NCI-H345 (cell line): Measurements from ENCODE around the gene TBC1D24.
"Not testable (repeated sequence)": the region's sequence is repeated elsewhere in the genome, so short reads cannot be mapped to it uniquely, and the experiment has no call there.

ENCODE experiments used
- DNase-seq: peaks from one replicate; lab custom pipeline; 2025; lab: John Stamatoyannopoulos, UW

TBC1D24 gene

GRCh38 chr16:2469399-2470233 is 5.3 kb upstream of the TBC1D24 start:
- peak; percentile 40 for DNase-seq

DNA sequence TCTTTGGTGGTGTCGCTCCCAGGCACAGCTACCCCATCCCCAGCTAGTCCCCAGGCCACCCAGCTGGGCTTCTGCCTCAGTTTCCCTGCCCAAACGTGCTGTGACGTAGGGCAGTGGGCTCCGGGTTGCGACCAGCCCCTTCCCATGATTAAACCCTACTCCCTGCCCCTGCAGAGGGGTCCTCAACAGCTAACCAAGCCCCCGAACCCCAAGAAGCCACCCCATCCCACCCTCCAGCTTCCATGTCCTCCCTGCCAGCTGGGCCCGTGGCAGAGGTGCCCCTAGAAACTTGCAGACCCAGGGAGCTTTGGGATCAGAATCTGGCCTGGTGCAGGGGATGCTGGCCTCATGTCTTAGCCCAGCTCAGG is 4.7 kb upstream of the TBC1D24 start:
- DNase-seq = no peak

DNA sequence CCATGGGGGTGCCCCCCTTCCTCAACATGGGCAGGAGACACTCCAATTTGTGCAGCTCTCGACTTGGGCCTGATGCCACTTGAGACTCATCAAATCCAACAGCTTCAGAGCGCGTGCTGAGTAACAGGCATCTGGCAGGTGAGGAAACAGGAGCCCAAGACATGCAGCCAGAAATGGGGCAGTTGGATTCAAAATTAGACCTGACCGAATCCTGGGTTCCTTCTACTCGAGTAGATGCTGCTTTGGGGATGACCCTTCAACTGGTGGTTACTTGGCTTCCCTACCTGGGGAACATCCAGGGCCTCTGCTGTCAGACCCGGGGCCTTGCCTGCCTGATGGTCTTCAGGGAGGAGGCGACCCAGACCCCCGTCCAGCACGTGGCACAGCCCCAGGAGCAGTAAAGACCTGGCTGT is 4.3 kb upstream of the TBC1D24 start:
- DNase-seq = peak; percentile 73

DNA sequence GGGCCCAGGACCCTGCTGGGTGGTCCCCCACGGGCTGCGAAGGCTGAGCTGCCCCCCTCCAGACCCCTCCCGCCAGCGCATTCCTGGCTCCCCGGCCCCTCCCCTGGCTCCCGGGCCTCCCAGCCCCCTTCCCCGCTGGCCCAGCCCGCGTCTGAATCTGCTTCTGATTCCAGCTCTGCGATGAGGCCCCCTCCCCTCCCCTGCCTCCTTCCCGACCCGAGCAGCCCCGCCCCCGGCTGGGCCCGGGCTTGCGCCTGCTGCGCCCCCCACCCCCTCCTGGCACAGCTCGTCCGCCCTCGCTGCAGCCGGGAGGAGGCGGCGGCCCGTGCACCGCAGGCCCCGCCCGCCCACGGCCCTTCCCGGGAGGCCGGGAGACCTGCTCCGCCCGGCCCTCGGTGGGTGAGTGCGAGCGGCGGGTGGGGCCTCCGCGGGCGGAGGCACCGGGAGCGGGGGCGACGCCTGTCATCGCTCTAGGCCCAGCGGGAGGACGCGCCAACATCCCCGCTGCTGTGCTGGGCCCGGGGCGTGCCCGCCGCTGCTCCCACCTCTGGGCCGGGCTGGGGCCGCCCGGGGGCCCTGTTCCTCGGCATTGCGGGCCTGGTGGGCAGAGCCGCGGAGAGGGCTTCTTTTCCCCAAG is 3.8 kb upstream of the TBC1D24 start, which contains the start of gene NTN3:
TSS of gene NTN3 (plus strand) at position 282 of the 637 bp plus-strand sequence. CDS start 405 bp downstream, outside the sequence.
- DNase-seq = peak; percentile 86

GRCh38 chr16:2471653-2472487 is 3.1 kb upstream of the TBC1D24 start:
- peak; percentile 19 for DNase-seq

DNA sequence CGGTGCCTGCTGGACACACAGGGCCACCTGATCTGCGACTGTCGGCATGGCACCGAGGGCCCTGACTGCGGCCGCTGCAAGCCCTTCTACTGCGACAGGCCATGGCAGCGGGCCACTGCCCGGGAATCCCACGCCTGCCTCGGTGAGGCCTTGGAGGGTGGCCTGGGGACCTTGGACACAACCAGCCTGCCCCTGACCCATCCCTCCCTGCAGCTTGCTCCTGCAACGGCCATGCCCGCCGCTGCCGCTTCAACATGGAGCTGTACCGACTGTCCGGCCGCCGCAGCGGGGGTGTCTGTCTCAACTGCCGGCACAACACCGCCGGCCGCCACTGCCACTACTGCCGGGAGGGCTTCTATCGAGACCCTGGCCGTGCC is 2.5 kb upstream of the TBC1D24 start:
- no peak for DNase-seq

- DNase-seq = no peak
Measured at GRCh38 chr16:2472885-2473445, 2.0 kb upstream of the TBC1D24 start.

GRCh38 chr16:2473446-2473926 is 1.4 kb upstream of the TBC1D24 start:
- peak; percentile 59 for DNase-seq

DNA sequence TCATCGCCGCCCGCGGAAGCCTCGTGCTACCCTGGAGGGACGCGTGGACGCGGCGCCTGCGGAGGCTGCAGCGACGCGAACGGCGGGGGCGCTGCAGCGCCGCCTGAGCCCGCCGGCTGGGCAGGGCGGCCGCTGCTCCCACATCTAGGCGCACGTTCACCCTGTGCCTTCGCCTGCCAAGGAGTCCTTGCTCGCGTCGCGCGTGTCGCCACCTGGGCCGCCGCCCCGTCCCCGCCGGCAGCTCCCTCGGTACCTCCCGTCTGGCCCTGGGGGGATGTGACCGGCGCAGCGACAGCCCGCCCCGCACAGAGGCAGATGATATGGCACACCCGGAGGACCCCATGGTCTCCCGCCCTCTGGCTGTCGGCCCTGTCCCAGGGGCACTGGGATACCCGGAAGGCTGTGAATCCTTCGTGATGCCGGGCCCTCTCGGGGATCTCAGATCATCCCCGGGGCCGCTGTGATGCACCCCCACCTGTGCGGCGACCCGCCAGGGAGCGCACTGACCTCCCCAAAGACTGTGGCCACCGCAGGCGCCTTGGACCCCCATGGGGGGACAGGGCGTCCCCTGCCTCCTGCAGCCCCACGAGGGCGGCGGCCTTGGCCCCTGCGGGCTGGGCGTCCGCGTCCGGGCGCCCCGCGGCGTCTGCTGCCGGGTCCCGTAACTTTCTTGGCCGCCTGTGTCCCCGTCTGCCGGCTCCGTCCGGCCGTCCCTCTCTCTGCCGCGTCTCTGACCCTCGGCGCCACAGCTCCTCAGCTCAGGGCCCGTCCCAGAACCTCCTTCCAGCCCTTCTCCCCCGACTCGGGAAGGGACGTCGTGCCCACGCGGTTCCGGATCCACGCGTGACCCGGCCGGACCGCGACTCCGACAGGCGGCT is 689 bp upstream of the TBC1D24 start:
- DNase-seq = peak; percentile 66

DNA sequence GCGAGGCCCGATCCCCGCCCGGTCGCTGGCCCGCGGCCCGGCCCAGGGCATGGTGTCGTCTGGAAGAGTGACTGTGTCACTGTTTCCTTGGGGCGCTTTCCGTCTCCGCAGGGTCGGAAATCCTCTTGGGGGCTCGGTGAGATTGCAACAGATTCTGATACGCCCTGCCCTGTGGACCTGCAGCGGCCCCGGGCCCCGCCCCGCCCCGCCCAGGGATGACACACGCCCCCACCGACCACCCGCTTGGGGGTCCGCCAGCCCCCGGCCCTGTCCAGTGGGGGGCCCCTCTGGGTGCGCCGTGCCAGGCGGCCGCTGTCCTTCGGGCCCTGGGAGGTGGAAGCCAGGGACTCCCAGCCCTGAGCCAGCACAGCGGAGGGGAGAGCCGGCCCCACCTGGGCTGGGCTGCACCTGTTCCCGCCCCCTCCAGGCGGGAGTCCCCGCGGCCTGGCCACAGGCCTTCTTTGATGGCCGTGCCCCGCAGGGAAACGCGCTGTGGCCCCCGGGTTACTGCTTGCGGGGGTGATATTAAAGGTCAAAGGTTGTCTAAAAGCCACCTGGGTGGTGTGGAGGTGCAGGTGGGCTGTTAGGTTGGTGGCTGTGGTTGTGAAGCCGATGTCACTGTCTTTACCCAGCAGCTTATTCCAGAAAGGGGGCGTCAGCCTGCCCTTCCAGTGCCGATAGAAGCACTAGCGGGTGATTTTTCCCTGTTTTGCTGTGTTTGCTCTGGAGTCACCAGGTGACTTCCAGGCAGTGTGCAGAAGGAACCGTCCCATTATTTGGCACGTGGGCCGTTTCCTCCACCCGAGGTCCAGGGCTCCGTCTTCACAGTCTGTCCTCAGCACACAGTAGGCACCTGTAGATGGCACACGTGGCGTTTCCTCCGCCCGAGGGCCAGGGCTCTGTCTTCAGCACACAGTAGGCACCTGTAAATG is 752 bp downstream of the TBC1D24 start:
- DNase-seq = peak; percentile 20

DNA sequence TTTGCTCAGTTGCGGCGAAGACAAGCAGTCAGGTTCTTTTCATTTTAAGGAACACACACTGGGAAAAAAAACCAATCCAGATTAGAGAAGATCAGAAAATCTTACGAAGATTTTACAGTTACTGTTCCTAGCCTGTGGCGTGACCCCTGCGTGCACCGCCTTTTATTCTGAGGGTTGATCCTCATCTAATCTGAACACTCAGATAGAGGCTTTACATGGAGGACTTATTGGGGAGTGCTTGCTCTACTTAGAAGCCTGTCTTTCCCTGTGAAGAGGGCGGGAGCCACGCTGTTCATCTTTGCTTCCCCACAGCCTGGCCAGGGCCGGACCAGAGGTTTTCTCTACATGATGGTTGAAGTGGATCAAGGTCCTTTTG is 1.4 kb downstream of the TBC1D24 start:
- DNase-seq = no peak

DNA sequence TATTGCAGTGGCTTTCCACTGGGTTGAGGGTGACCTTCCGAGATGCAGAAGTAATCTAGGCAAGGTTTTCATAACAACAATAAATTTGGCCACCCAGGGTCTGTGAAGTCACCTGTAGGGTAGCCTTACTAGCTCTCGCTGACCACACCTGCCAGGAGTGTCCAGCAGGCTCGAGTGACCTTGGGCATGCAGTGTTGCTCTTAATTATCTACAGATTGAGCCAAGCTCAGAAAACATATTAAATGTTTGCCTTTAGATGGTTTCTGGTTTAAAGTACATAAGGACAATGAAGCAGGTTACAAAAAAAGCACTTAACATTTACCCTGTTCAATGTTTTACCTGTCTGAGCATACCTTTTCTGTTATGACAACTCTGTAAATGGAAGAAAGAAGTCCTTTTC is 1.8 kb downstream of the TBC1D24 start:
- DNase-seq = no peak

DNA sequence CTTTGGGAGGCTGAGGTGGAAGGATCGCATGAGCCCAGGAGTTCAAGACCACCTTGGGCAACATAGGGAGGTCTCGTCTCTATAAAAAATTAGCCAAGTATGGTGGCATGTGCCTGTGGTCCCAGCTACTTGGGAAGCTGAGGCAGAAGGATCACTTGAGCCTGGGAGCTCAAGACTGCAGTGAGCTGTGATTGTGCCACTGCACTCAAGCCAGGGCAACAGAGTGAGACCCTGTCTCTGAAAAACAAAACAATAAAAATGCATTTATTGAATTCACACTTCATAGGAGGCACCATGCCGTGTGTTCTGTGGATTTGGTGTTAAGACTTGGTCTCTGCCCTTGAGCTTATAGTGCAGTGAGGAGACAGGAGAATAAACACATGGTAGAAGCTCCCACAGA is 2.4 kb downstream of the TBC1D24 start:
- DNase-seq = no peak

GRCh38 chr16:2478279-2478678 is 3.4 kb downstream of the TBC1D24 start:
- DNase-seq = peak; percentile 59

- DNase-seq = not testable (repeated sequence)
Measured at GRCh38 chr16:2479996-2480395, 5.1 kb downstream of the TBC1D24 start.

DNA sequence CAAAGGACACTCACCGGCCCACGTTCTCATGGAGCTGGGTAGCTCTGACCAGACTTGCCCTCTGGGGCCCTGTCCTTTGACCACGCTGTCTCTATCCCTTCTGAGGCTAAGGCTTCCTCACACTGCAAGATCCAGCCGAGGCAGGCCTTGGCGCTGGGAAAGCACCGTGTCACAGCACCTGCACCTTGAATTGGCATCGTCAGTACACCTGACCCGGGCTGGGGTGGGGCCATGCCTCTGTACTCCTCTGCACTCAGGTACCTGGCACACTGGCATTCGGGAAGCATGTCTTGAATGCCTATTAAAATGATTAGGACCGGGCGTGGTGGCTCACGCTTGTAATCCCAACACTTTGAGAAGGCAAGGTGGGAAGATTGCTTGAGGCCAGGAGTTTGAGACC is 6.0 kb downstream of the TBC1D24 start:
- DNase-seq = no peak

- no peak for DNase-seq
Measured at GRCh38 chr16:2481676-2482075, 6.7 kb downstream of the TBC1D24 start.

DNA sequence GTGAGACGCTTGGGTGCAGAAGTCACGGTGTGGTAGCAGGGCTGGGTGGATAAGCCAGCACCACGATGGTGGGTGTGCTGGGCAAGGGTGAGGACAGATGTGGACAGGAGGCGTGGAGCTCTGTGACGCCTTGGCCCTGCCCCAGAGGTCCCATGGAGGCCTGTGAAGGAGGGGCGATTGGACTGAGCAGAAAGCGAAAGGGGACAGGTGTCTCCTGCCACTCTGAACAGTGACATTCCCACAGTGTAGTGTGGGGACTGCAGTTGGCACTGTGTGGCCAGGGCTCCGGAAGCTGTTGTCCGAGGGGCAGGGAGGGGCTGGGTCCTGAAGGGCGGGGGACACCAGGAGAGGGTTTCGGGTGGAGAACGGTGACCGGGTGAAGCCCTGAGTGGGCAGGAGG is 7.3 kb downstream of the TBC1D24 start:
- DNase-seq = no peak

DNA sequence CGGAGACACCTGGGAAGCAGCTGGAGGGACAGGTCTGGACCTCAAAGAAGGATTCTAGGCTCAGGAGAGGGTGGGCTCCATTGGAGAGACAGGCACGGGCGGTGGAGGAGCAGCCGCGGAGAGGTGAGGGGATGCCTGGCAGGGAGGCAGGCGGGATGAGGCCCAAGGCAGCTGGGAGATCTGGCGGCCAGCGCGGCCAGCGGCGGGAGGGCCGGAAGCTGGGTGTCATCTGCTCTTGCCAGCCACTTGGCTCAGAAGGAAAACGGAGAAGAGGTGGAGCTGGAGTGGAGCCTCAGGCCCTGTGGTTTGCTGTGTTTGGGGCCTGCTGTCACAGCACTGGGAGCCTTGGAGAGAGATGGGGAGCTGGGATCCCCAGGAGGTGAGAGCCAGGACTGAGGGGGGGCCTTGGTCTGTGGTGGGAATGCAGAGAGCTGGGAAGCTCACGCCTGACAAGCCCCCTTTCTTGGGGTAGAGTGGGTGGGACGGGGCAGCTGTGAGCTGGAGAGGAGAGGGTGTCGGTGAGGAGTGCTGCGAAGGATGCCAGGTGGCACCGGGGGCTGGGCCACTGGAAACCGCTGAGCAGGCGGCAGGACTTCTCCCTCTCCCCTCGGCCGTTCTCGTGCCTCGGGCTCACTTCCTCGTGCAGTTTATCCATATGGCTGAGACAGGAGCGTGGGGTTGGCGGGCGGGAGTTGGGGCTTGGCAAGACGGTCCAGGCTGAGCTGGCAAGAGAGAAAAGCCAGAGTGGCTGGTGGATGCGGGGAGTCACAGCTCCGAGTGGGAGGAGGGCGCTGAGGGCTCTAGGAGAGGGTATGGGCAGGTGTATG is 8.0 kb downstream of the TBC1D24 start:
- DNase-seq = peak; percentile 14
